Esophagus squamous epithelium (tissue), 5 donors: ENCODE data around the gene IGFBP6. TPM values are rescaled to one million over a fixed set of nuclear protein-coding genes. Genes with fewer than 3 reads are reported as not detected.

ENCODE experiments used
- DNase-seq: peaks from one replicate; lab custom pipeline; 2025; lab: John Stamatoyannopoulos, UW
- H3K27ac ChIP-seq, 4 donors: fragments of 200-600 bp; sonication (generic); one replicate each; pipeline ENCODE4 v1.5.1; 2016 to 2019; ENCODE audit warnings: mild to moderate bottlenecking in 1 of 4
- H3K27me3 ChIP-seq, 4 donors: fragments of 200-600 bp; sonication (generic); 1 replicate in 3 of 4; 2 replicates in 1 of 4; pipeline versions ENCODE4 v1.5.1 to v1.6.0; 2017 to 2021; ENCODE audit warnings: antibody characterized with exemption in 1 of 4
- H3K36me3 ChIP-seq, 3 donors: fragments of 200-600 bp; sonication (generic); one replicate each; pipeline ENCODE4 v1.5.1; 2016 to 2019
- H3K4me1 ChIP-seq, 3 donors: fragments of 200-600 bp; sonication (generic); one replicate each; pipeline ENCODE4 v1.5.1; 2017 to 2019
- H3K4me3 ChIP-seq, 4 donors: fragments of 200-600 bp; sonication (generic); 1 replicate in 3 of 4; 2 replicates in 1 of 4; pipeline ENCODE4 v1.5.1; 2016 to 2019; ENCODE audit warnings: mild to moderate bottlenecking in 2 of 4, moderate library complexity in 1 of 4
- H3K9me3 ChIP-seq, 3 donors: fragments of 200-600 bp; sonication (generic); one replicate each; pipeline ENCODE4 v1.5.1; 2016 to 2019
- CTCF ChIP-seq, 6 experiments: fragments of 450-650 bp in 4 of 6; fragments of 200-600 bp in 2 of 6; sonication (generic) in 2 of 6; IDR thresholded peaks; one replicate each; pipeline ENCODE4 v1.5.1; 2016 to 2019; ENCODE audit warnings: antibody characterized with exemption in 6 of 6, mild to moderate bottlenecking in 4 of 6, moderate library complexity in 4 of 6
- POLR2A ChIP-seq, 4 donors: fragments of 450-650 bp; IDR thresholded peaks; one replicate each; pipeline ENCODE4 v1.6.1; 2017; ENCODE audit warnings: antibody characterized with exemption in 4 of 4, mild to moderate bottlenecking in 4 of 4, moderate library complexity in 3 of 4
- WGBS, 2 donors: methylation state at CpG; one replicate each; pipeline ENCODE4 v1.1.5; 2018; 5-methylcytosine and 5-hydroxymethylcytosine counted together
- intact Hi-C: fragments of 100-400 bp; cut with DNase I; formaldehyde crosslinking; loops from one replicate; pipeline ENCODE4 v1.15.0; 2022
- total RNA-seq, 4 donors: library from RNA; depleted of rRNA; stranded (reverse); fragments of >200 nt; gene quantifications; one replicate each; pipeline ENCODE4 v1.1.0, GENCODE V29; 2016
- donor health status: DM: yes; HTN: yes; CAD: no.

Gene IGFBP6
- total RNA-seq, 4 donors from 2014 or later, result 34.5 to 506 (median 94.0) TPM

- WGBS, 2 donors, result 38% methylated on average over 1 of the region's 2 CpGs; no CpG with 5 or more reads in 1 of the 2 donors
- Histone ChIP-seq H3K4me3 (peak overlapping the region; percentile 31 to 84 (median 58)), H3K4me1 (peaks cover 36 to 93% (median 36%) of the 10 kb centered on the region in 3 donors)
These were observed 46.9 kb upstream of the IGFBP6 start for GRCh38 chr12:53050426-53051057.

GRCh38 chr12:53051058-53051880, 46.2 kb upstream of the IGFBP6 start:
- H3K4me1 ChIP-seq, result peaks cover 29 to 92% (median 31%) of the 10 kb centered on the region in 3 donors
- peak overlapping the region; percentile 90 to 96 (median 94) for H3K27ac ChIP-seq
- peak overlapping the region; percentile 31 to 84 (median 58) for H3K4me3 ChIP-seq
- intact Hi-C loops, result no loop called here
- H3K27me3 ChIP-seq, result no peaks in the 10 kb centered on the region
- TF ChIP-seq CTCF (IDR thresholded peaks at IDR 0.05) (peak in 3 of 6 experiments; percentile 18 to 27 (median 21)), POLR2A (IDR thresholded peaks at IDR 0.05) (peak in 2 of 4 donors; percentile 42 to 49)
- DNase-seq, result no peak
- H3K36me3 ChIP-seq, result peaks cover 0 to 14% (median 0%) of the 10 kb centered on the region in 3 donors
- 41 to 57% methylated on average over 6 to 8 of the region's 11 CpGs for WGBS, 2 donors
- H3K9me3 ChIP-seq, result no peaks in the 10 kb centered on the region

More at GRCh38 chr12:53050426-53051057, 46.9 kb upstream of the IGFBP6 start:
- intact Hi-C loops, result no loop called here
- H3K9me3 ChIP-seq, result no peaks in the 10 kb centered on the region
- H3K27me3 ChIP-seq, result no peaks in the 10 kb centered on the region
- peaks cover 0 to 6% (median 0%) of the 10 kb centered on the region in 3 donors for H3K36me3 ChIP-seq
- H3K27ac ChIP-seq, result peak overlapping the region; percentile 90 to 96 (median 94)
- TF ChIP-seq POLR2A (IDR thresholded peaks at IDR 0.05), result no peak
- TF ChIP-seq CTCF (IDR thresholded peaks at IDR 0.05), result no peak
- DNase-seq, result no peak

- no peak for TF ChIP-seq POLR2A (IDR thresholded peaks at IDR 0.05)
- TF ChIP-seq CTCF (IDR thresholded peaks at IDR 0.05), result no peak
- peak overlapping the region; percentile 90 to 96 (median 94) for H3K27ac ChIP-seq
- intact Hi-C loops, result no loop called here
- H3K4me3 ChIP-seq, result peak overlapping the region in 3 of 4 donors; percentile 53 to 84 (median 62)
- peaks cover 26 to 87% (median 31%) of the 10 kb centered on the region in 3 donors for H3K4me1 ChIP-seq
- peaks cover 0 to 20% (median 7%) of the 10 kb centered on the region in 3 donors for H3K36me3 ChIP-seq
- no peaks in the 10 kb centered on the region for H3K9me3 ChIP-seq
- H3K27me3 ChIP-seq, result no peaks in the 10 kb centered on the region
- DNase-seq, result no peak
- WGBS, 2 donors, result 37 to 55% methylated on average over 6 of the region's 7 CpGs
These were observed 45.5 kb upstream of the IGFBP6 start for GRCh38 chr12:53051881-53052412.

GRCh38 chr12:53052419-53053217, 44.8 kb upstream of the IGFBP6 start:
- Histone ChIP-seq H3K27ac (peak overlapping the region; percentile 90 to 96 (median 94)), H3K4me3 (peak overlapping the region in 3 of 4 donors; percentile 53 to 84 (median 62)), H3K36me3 (peaks cover 0 to 27% (median 7%) of the 10 kb centered on the region in 3 donors), H3K9me3 (no peaks in the 10 kb centered on the region), H3K4me1 (peaks cover 26 to 89% (median 31%) of the 10 kb centered on the region in 3 donors), H3K27me3 (no peaks in the 10 kb centered on the region)
- no peak for DNase-seq
- WGBS, 2 donors, result 47 to 71% methylated on average over 2 to 3 of the region's 11 CpGs
- intact Hi-C loops, result no loop called here
- TF ChIP-seq POLR2A (IDR thresholded peaks at IDR 0.05) (peak in 1 of 4 donors; percentile 34), CTCF (IDR thresholded peaks at IDR 0.05) (no peak)
